Fibroblast of skin of back (primary cell): ENCODE data around the gene ABCB10.
"Not testable (repeated sequence)": the region's sequence is repeated elsewhere in the genome, so short reads cannot be mapped to it uniquely, and the experiment has no call there.

ENCODE experiments used
- DNase-seq: peaks from one replicate; pipeline ENCODE4 v3.0.0-alpha.2; 2013

The ABCB10 gene

GRCh38 chr1:229535230-229535629 is 23.3 kb downstream of the ABCB10 start:
- DNase-seq = peak; percentile 46

- no peak for DNase-seq
Observed at GRCh38 chr1:229531326-229531725, 27.2 kb downstream of the ABCB10 start.

DNA sequence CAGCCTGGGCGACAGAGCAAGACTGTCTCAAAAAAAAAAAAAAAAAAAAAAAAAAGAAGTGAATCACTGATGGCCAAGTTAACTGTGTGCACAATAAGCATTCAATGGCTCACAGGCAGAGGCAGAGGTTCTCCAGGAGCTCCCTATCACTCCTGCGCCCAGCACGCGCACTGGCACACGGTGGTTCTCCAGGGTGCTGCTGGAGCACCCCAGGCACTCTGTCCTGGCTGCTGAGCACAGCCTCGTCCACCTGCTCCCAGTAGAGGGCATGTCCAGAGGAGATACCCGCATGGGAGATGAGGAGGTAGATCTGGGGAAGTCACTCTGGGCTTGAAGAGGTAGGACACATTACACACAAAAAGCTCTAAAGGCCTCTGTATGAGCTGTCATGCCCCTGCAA is 28.9 kb downstream of the ABCB10 start:
- DNase-seq = no peak

- DNase-seq = no peak
Observed at GRCh38 chr1:229526695-229527094, 31.8 kb downstream of the ABCB10 start.

DNA sequence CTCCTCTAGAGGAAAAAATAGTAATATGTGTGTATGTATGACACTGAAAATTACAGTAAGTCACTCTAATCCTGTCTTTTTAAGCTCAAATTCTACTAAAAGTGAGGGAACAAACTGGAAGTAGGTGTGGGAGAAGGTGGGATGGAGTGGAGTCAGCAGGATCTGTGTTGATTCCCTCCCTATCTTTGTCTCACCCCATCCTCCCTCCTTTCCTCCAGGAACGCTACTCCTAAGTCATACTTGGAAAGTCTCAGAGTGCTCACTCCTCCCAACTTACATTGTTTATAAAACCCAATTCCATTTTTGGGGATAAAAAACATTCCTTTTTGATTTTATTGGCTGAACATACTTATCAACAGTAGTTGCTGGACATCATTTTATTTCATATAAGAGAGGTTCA is 35.5 kb downstream of the ABCB10 start:
- no peak for DNase-seq

DNA sequence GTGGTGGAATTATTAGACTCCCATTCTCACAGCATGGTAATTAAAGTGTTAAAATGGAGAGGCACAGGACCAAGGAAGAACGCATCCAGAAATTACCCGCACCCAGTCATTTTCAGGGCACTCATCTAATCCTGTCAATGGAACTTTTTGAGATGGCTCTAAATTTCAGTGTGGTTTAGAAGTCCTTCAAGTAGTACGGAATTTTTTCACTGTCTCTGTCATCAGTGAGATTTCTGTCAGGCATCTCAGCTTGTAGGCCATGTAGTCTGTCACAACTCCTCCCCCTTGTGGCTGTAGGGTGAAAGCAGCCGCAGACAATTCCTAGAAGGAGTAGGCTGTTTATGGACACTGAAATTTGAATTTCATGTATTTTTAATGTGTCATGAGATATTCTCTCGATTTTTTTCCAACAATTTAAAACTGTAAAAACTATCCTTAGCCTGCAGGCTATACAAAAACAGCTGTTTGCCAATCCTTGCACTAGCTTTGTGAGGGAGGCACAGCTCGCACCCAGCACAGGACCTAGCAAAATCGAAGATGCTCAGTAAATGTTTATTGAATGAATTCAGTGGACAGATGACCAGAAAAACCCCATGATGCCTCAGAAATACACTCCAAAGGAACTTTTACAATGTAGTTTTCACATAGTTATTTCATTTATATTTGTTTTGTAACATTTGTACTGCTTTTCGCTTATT is 43.8 kb downstream of the ABCB10 start:
- DNase-seq = peak; percentile 82

GRCh38 chr1:229511625-229512024 is 46.9 kb downstream of the ABCB10 start:
- DNase-seq = not testable (repeated sequence)

GRCh38 chr1:229511201-229511600 is 47.3 kb downstream of the ABCB10 start:
- not testable (repeated sequence) for DNase-seq

GRCh38 chr1:229509576-229509975 is 48.9 kb downstream of the ABCB10 start:
- DNase-seq = peak; percentile 7

GRCh38 chr1:229508823-229509337 is 49.6 kb downstream of the ABCB10 start:
- no peak for DNase-seq

DNA sequence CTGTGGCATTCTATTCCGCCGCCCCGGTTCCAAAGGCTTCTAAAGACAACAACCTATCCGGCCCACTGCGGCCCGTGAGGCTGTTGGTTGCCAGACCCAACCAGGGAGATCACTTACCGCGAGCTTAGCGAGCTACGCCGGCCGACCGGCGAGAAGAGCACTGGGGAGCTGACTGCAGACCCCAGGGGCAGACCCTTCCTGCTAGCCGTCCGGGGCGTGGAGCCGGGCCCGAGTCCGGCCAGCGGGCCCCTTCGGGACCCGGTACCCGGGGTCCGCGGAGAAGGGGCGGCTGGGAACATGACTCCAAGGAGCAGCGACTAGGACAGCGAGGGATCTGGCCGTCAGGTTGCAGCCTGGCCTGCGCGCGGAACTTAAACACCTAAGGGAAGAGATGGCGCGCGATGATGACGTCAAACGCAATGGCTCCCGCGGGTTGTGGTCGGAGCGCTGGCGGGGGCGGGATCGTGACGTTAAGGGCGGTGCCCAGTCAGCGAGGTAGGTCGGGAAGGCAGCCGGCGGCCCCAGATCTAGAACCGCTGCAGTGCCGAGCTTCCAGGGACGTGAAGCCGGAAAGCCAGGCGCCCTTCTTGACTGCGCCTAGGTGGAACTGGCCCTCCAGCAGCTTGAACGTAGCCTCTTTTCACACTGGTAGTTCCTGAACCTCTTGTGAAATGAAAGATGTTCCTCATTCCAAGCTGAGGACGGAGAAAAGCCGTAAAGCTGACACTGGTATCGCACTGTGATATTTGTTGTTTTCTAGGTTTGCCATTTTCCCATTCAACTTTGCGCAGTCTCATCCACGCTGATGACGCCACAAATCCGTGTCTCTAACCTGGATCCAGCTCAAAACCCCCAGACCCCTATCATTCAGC is 50.3 kb downstream of the ABCB10 start, which contains the start of gene NUP133:
NUP133 (minus strand) TSS at position 391 of the 872 bp plus-strand sequence; CDS start at position 299, 92 bp downstream.
- peak; percentile 97 for DNase-seq

DNA sequence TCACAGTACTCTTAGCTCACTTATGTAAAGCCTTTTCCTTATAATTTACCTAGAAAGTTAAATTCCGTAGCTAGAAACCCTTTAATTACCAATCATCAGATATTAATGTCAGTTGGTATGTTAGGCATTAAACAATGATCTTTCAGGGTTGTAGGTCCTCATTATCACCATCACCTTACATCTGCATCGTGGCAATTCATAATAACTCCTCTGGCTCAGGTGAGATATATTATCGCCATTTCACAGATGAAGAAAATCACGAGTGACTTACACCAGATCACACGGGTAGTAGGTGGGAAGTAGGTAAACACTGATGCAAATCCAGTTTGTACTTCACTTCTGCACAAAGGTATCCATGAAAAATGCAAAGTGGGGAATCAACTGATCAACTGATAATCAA is 51.0 kb downstream of the ABCB10 start:
- no peak for DNase-seq

DNA sequence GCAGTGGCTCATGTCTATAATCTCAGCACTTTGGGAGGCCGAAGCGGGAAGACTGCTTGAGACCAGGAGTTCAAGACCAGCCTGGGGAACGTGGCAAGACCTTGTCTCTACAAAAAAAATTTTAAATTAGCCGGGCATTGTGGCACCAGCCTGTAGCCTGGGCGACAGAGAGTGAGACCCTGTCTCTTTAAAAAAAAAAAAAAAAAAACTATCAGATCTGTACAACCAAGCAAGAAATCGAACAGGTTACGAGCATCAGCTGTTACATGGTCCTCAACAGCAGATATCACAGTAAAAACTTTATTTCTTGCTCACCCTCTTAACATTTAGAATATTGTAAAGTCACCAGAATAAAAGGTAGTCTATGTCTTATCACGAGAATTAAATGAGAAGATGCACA is 51.9 kb downstream of the ABCB10 start:
- no peak for DNase-seq

DNA sequence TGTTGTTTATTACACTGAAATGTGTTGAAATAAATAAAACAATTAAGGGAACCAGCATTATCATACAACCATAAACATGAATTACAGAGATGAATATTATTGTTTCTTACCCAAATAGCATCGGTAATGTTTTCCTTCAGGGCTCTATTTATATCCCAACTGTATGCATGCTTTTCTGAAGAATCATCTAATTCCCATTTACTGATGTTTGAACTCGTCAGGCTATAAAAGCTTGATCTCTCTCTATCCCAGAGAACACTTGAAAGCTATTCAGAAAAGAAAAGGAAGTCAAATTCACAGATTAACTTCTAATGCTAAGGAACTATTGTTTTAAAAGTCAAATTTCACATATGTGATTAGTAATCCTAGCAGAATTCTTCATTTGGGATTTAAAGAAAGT is 62.7 kb downstream of the ABCB10 start:
- no peak for DNase-seq

DNA sequence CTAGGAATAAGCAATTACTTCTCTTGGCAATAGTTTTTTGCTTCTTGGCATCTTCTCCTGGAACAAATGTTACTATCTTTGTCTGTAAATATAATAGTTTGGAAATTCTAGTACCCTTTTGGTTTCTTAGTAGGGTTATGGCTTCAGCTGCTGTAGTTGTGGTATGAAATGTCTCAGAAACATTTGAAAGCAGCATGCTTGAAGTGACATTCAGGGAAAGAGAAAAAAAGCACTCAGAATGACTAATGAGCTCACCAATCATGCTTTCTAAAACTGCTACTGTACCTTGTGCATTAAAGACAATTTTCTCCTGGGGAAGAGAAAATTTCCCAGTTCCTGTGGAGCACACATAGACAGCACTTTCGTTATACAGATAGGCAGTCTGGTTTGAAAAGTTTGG is 71.3 kb downstream of the ABCB10 start:
- no peak for DNase-seq

DNA sequence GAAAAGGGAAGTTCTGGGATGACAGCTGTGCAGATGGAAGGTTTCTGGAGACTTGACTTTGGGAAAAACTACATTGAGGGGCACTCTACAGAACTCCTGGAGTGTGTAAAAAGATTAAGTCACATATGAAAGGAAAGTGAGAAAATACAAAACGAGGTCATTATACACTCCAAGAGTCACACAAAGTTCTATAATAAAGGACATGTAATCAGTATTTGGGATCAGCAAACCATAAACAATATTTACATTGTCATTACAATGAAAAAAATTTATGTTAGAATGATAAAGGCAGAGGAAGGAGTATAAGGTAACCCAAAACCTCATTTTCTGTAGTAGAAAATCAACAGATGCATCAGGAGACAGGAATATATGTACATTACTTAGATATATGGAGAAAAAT is 73.2 kb downstream of the ABCB10 start:
- DNase-seq = no peak

- DNase-seq = no peak
Observed at GRCh38 chr1:229482511-229482910, 76.0 kb downstream of the ABCB10 start.

- DNase-seq = no peak
Observed at GRCh38 chr1:229480495-229480894, 78.0 kb downstream of the ABCB10 start.

- no peak for DNase-seq
Observed at GRCh38 chr1:229479660-229480399, 78.7 kb downstream of the ABCB10 start.

GRCh38 chr1:229478852-229479251 is 79.7 kb downstream of the ABCB10 start:
- no peak for DNase-seq

DNA sequence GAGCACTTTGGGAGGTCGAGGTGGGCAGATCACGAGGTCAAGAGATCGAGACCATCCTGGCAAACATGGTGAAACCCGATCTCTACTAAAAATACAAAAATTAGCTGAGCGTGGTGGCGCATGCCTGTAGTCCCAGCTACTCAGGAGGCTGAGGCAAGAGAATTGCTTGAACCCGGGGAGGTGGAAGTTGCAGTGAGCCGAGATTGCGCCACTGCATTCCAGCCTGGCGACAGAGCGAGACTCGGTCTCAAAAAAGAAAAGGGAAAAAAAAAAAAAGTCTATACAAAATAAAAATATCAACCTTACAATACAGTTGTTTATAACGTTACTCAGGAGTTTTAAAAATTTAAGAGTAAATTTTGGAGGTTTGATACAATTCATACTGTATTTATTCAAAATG is 82.6 kb downstream of the ABCB10 start:
- not testable (repeated sequence) for DNase-seq

DNA sequence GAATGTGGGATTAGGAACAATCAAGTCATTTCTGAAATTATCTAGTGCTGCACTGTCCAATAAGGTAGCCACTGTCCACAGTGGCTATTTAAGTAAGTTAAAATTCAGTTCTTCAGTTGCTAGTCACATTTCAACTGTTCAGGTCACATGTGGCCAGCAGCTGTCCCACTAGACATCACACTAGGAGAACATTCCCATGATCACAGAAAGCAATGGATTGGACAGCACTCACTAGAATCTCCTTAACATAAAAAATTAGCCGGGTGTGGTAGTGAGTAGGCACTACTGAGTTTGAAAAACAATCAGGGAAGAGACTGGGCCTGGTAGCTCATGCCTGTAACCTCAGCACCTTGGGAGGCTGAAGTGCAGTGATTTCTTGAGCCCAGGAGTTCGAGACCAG is 84.0 kb downstream of the ABCB10 start:
- no peak for DNase-seq

- no peak for DNase-seq
Observed at GRCh38 chr1:229471175-229471574, 87.3 kb downstream of the ABCB10 start.
